MM.1S (cell line): ENCODE results near the gene CCNT2.
"Not testable (repeated sequence)": the region's sequence is repeated elsewhere in the genome, so short reads cannot be mapped to it uniquely, and the experiment has no call there.

Experiments
- DNase-seq: peaks from one replicate; pipeline ENCODE4 v3.0.0-alpha.2; 2015
- H2AFZ ChIP-seq: fragments of 300-600 bp; sonication (generic); 2 replicates; pipeline ENCODE4 v1.6.0; 2016; ENCODE audit warnings: antibody characterized with exemption, low read length
- H3F3A ChIP-seq: fragments of 300-600 bp; sonication (generic); 2 replicates; pipeline ENCODE4 v1.6.1; 2016; ENCODE audit warnings: mild to moderate bottlenecking, antibody characterized with exemption, low read length, moderate library complexity, mixed read lengths; ENCODE audit not compliant: insufficient read depth
- H3K27ac ChIP-seq: fragments of 300-600 bp; sonication (generic); 2 replicates; pipeline ENCODE4 v1.5.1; 2016; ENCODE audit warnings: mild to moderate bottlenecking, low read length
- H3K27me3 ChIP-seq: fragments of 300-600 bp; sonication (generic); replicated peaks from 2 replicates; pipeline ENCODE4 v1.6.0; 2016; ENCODE audit warnings: low read length; ENCODE audit not compliant: insufficient read depth
- H3K36me3 ChIP-seq: fragments of 300-600 bp; sonication (generic); replicated peaks from 2 replicates; pipeline ENCODE4 v1.6.1; 2016; ENCODE audit warnings: mild to moderate bottlenecking, low read length, mixed read lengths; ENCODE audit not compliant: insufficient read depth
- H3K4me1 ChIP-seq: fragments of 300-600 bp; sonication (generic); 2 replicates; pipeline ENCODE4 v1.6.1; 2016; ENCODE audit warnings: low read length, mixed read lengths
- H3K4me2 ChIP-seq: fragments of 300-600 bp; sonication (generic); 2 replicates; pipeline ENCODE4 v1.6.0; 2016; ENCODE audit warnings: low read depth, low read length
- H3K4me3 ChIP-seq: fragments of 300-600 bp; sonication (generic); 2 replicates; pipeline ENCODE4 v1.5.1; 2016; ENCODE audit warnings: low read length, mixed read lengths
- H3K79me2 ChIP-seq: fragments of 300-600 bp; sonication (generic); 2 replicates; pipeline ENCODE4 v1.6.1; 2016; ENCODE audit warnings: mixed run types, low read length, mixed read lengths
- H3K9ac ChIP-seq: fragments of 300-600 bp; sonication (generic); 2 replicates; pipeline ENCODE4 v1.6.1; 2016; ENCODE audit warnings: low read length, mixed read lengths
- H3K9me2 ChIP-seq: fragments of 300-600 bp; sonication (generic); replicated peaks from 2 replicates; pipeline ENCODE4 v1.6.1; 2016; ENCODE audit warnings: mild to moderate bottlenecking, low read length, mixed read lengths; ENCODE audit not compliant: insufficient read depth
- H3K9me3 ChIP-seq: fragments of 300-600 bp; sonication (generic); replicated peaks from 2 replicates; pipeline ENCODE4 v1.6.1; 2016; ENCODE audit warnings: mild to moderate bottlenecking, low read length, mixed read lengths; ENCODE audit not compliant: insufficient read depth
- H4K20me1 ChIP-seq: fragments of 300-600 bp; sonication (generic); 2 replicates; pipeline ENCODE4 v1.6.1; 2016; ENCODE audit warnings: mild to moderate bottlenecking, low read length, moderate library complexity, mixed read lengths; ENCODE audit not compliant: insufficient read depth
- CTCF ChIP-seq: fragments of 300-600 bp; sonication (generic); IDR thresholded peaks from 2 replicates; pipeline ENCODE4 v1.5.1; 2016; ENCODE audit warnings: antibody characterized with exemption, low read length, mixed read lengths
- EZH2 ChIP-seq: fragments of 300-600 bp; sonication (generic); optimal IDR thresholded peaks from 2 replicates; pipeline ENCODE3; 2017; ENCODE audit warnings: low read depth, mild to moderate bottlenecking, antibody characterized with exemption, low read length, mixed read lengths
- EZH2phosphoT487 ChIP-seq: fragments of 300-600 bp; sonication (generic); IDR thresholded peaks from 2 replicates; pipeline ENCODE4 v1.6.1; 2018; ENCODE audit warnings: antibody characterized with exemption, low read length

The CCNT2 gene

GRCh38 chr2:134955744-134956143, 37.1 kb downstream of the CCNT2 start:
- Histone ChIP-seq H3K27me3 (no peaks in the 10 kb centered on the region), H3K9me3 (no peaks in the 10 kb centered on the region), H3K4me3 (no peak overlapping the region), H3K79me2 (peaks cover 4% of the 10 kb centered on the region; the same call in 1 of the 2 replicates), H3F3A (no peaks in the 10 kb centered on the region), H4K20me1 (no peaks in the 10 kb centered on the region), H2AFZ (no peak overlapping the region), H3K4me2 (no peak overlapping the region), H3K4me1 (no peaks in the 10 kb centered on the region), H3K9ac (no peak overlapping the region), H3K36me3 (peaks cover 13% of the 10 kb centered on the region; the same call in 1 of the 2 replicates), H3K27ac (no peak overlapping the region), H3K9me2 (no peaks in the 10 kb centered on the region)
- TF ChIP-seq EZH2 (no peak), CTCF (no peak), EZH2phosphoT487 (no peak)
- DNase-seq, result no peak

- TF ChIP-seq CTCF (no peak), EZH2phosphoT487 (no peak), EZH2 (no peak)
These were observed 38.9 kb downstream of the CCNT2 start for GRCh38 chr2:134957477-134957876.

GRCh38 chr2:134967166-134967565, 48.5 kb downstream of the CCNT2 start:
- H3K9me3 ChIP-seq, H3K27ac ChIP-seq, H3K9ac ChIP-seq, DNase-seq, H3K4me1 ChIP-seq, H4K20me1 ChIP-seq, H3K4me2 ChIP-seq, H3K9me2 ChIP-seq, H3K36me3 ChIP-seq, H2AFZ ChIP-seq, H3F3A ChIP-seq, H3K4me3 ChIP-seq, H3K79me2 ChIP-seq: not testable (repeated sequence)
- H3K27me3 ChIP-seq, result peaks cover 12% of the 10 kb centered on the region

More at GRCh38 chr2:134957477-134957876, 38.9 kb downstream of the CCNT2 start:
- Histone ChIP-seq H3K4me3 (no peak overlapping the region), H4K20me1 (no peaks in the 10 kb centered on the region), H3K27me3 (no peaks in the 10 kb centered on the region), H3K4me1 (no peaks in the 10 kb centered on the region), H3K4me2 (no peak overlapping the region), H3K9ac (no peak overlapping the region), H2AFZ (no peak overlapping the region), H3K9me2 (no peaks in the 10 kb centered on the region), H3K9me3 (no peaks in the 10 kb centered on the region), H3K79me2 (peaks cover 4% of the 10 kb centered on the region; the same call in 1 of the 2 replicates), H3K27ac (no peak overlapping the region), H3K36me3 (peaks cover 13% of the 10 kb centered on the region; the same call in 1 of the 2 replicates), H3F3A (no peaks in the 10 kb centered on the region)
- no peak for DNase-seq

- no peaks in the 10 kb centered on the region for H4K20me1 ChIP-seq
- H3K27ac ChIP-seq, result no peak overlapping the region
- H3K27me3 ChIP-seq, result peaks cover 25% of the 10 kb centered on the region
- H3K4me2 ChIP-seq, result no peak overlapping the region
- peaks cover 7% of the 10 kb centered on the region; the same call in 1 of the 2 replicates for H3K9me3 ChIP-seq
- no peak overlapping the region for H3K4me3 ChIP-seq
- H3K9ac ChIP-seq, result no peak overlapping the region
- no peaks in the 10 kb centered on the region for H3K79me2 ChIP-seq
- peaks cover 25% of the 10 kb centered on the region for H3F3A ChIP-seq
- H3K9me2 ChIP-seq, result no peaks in the 10 kb centered on the region
- peak; percentile 59 for DNase-seq
- no peak overlapping the region for H2AFZ ChIP-seq
- TF ChIP-seq EZH2 (no peak), EZH2phosphoT487 (peak; percentile 85; the same call in 1 of the 2 replicates)
- no peaks in the 10 kb centered on the region for H3K36me3 ChIP-seq
- H3K4me1 ChIP-seq, result peaks cover 29% of the 10 kb centered on the region
These were observed 54.9 kb downstream of the CCNT2 start for GRCh38 chr2:134973241-134974138.
